ENCODE data around the gene GREM1.

DNA sequence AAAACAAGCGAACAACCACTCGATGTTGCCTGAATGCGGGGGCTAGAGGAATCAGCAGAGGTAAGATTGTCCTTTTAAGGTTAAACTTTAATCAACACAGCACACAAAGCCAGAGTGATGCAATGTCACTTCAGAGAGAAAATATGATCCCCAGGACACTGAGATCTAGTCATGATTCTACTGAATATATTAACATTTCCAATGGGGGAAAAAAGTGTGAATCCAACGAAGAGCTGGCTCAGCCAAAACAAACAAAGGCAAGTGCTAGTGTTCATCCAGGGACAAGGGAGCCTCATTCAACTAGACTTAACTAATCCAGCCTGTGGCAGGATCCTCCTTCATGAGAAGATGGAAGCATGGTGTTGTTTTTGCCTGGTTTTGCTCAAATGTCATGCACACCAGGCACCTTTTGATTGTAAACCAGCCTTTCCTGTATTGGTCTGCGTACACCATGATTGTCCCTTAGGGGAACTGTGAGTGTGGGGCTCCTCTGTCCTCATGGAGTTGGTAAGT is 40.5 kb upstream of the GREM1 start:
- TF ChIP-seq SUZ12 (IDR thresholded peaks at IDR 0.05; ENCODE audit: low read length) (no peak), MAFK (IDR thresholded peaks at IDR 0.05; ENCODE audit: low read depth, low read length) (no peak), TCF12 (IDR thresholded peaks at IDR 0.05; ENCODE audit: low read depth, low read length) (no peak), TAF7 (optimal IDR thresholded peaks at IDR 0.05; ENCODE audit: borderline replicate concordance, low read depth, low read length) (no peak), RFX5 (IDR thresholded peaks at IDR 0.05; ENCODE audit: borderline replicate concordance, low read depth, low read length) (no peak), JUND (IDR thresholded peaks at IDR 0.05; ENCODE audit: low read length) (no peak), RAD21 (IDR thresholded peaks at IDR 0.05 in 1 of 2, conservative IDR thresholded peaks at IDR 0.05 in 1 of 2; ENCODE audit: low read depth in 2 of 2, low read length in 2 of 2) (no peak), JUN (IDR thresholded peaks at IDR 0.05; ENCODE audit: low read depth, low read length) (no peak), NRF1 (IDR thresholded peaks at IDR 0.05; ENCODE audit: low read depth, low read length) (no peak), POLR2AphosphoS5 (IDR thresholded peaks at IDR 0.05; ENCODE audit: low read depth, low read length) (no peak), SP1 (IDR thresholded peaks at IDR 0.05; ENCODE audit: low read depth, low read length) (no peak)
- TF ChIP-seq, protein P1, sequence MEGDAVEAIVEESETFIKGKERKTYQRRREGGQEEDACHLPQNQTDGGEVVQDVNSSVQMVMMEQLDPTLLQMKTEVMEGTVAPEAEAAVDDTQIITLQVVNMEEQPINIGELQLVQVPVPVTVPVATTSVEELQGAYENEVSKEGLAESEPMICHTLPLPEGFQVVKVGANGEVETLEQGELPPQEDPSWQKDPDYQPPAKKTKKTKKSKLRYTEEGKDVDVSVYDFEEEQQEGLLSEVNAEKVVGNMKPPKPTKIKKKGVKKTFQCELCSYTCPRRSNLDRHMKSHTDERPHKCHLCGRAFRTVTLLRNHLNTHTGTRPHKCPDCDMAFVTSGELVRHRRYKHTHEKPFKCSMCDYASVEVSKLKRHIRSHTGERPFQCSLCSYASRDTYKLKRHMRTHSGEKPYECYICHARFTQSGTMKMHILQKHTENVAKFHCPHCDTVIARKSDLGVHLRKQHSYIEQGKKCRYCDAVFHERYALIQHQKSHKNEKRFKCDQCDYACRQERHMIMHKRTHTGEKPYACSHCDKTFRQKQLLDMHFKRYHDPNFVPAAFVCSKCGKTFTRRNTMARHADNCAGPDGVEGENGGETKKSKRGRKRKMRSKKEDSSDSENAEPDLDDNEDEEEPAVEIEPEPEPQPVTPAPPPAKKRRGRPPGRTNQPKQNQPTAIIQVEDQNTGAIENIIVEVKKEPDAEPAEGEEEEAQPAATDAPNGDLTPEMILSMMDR (IDR thresholded peaks at IDR 0.05; ENCODE audit: control extremely low read depth in 1 of 3, insufficient read depth in 1 of 3, low read depth in 1 of 3, low read length in 3 of 3) = no peak
- TF ChIP-seq, protein P2, sequence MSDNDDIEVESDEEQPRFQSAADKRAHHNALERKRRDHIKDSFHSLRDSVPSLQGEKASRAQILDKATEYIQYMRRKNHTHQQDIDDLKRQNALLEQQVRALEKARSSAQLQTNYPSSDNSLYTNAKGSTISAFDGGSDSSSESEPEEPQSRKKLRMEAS (IDR thresholded peaks at IDR 0.05) = no peak

Data from H1 (cell line).